K562 (cell line): ENCODE results near the gene HOXD9. TPM values are rescaled to one million over a fixed set of nuclear protein-coding genes. Genes with fewer than 3 reads are reported as not detected.

ENCODE experiments used
- ATAC-seq: fragments of 200-7000 bp; cut with Tn5 transposase; 3 replicates; pipeline ENCODE4 v1.9.1; 2020; ENCODE audit warnings: moderate library complexity
- BruUV-seq: library from RNA; stranded (reverse); fragments of 400-500 nt; replicated peaks from 2 replicates; lab custom pipeline; 2021; lab: Mats Ljungman, UMichigan
- CTCF ChIA-PET: fragments of 300-600 bp; formaldehyde crosslinking; extraction: SDS; loops from one replicate; lab custom pipeline; 2021; ENCODE audit warnings: low intra/inter-chr PET ratio; lab: Yijun Ruan, JAX
- POLR2A ChIA-PET: fragments of 300-600, 350-650 bp; sonication (Branson Sonifier 250); formaldehyde crosslinking; extraction: SDS; loops from one replicate; lab custom pipeline; 2021; ENCODE audit warnings: antibody characterized with exemption, inconsistent platforms; lab: Yijun Ruan, JAX
- DNase-seq, 4 experiments: peaks; one replicate each; pipeline versions ENCODE4 v3.0.0 to v3.0.0-alpha.2; 2011 to 2018; ENCODE audit warnings: low spot score in 3 of 4, mixed read lengths in 3 of 4; ENCODE audit errors: extremely low read depth in 1 of 4
- FAIRE-seq: peaks from 2 replicates; lab custom pipeline; 2011; peaks lifted over from hg19 to GRCh38; lab: Jason Lieb, UNC
- H2AFZ ChIP-seq: 2 replicates; pipeline ENCODE4 v1.6.0; 2011; ENCODE audit warnings: low read depth, low read length, control low read depth, inconsistent platforms
- H3K27ac ChIP-seq: fragments of 200-600 bp; 3 replicates; pipeline ENCODE4 v1.8.0; 2011; ENCODE audit warnings: low read depth, mild to moderate bottlenecking, control low read depth, inconsistent platforms, low read length, moderate library complexity, mixed read lengths; ENCODE audit errors: extremely low read depth
- H3K27me3 ChIP-seq, 2 experiments: fragments of 300-600 bp in 1 of 2; 2 replicates in 1 of 2; 3 replicates in 1 of 2; pipeline versions ENCODE4 v1.6.0 to v1.8.0; 2011; ENCODE audit warnings: inconsistent platforms in 2 of 2, low read length in 2 of 2, mild to moderate bottlenecking in 1 of 2, mixed read lengths in 1 of 2, moderate library complexity in 1 of 2; ENCODE audit not compliant: control insufficient read depth in 2 of 2, insufficient read depth in 2 of 2
- H3K36me3 ChIP-seq: fragments of 300-600 bp; 3 replicates; pipeline ENCODE4 v1.8.0; 2011; ENCODE audit warnings: mild to moderate bottlenecking, low read length, inconsistent platforms; ENCODE audit not compliant: control insufficient read depth, insufficient read depth
- H3K4me1 ChIP-seq, 2 experiments: fragments of 200-600 bp in 1 of 2; replicated peaks in 1 of 2; 2 replicates in 1 of 2; 3 replicates in 1 of 2; pipeline versions ENCODE4 v1.5.1 to v1.8.0; 2011; ENCODE audit warnings: inconsistent platforms in 2 of 2, low read length in 2 of 2, mild to moderate bottlenecking in 1 of 2, mixed read lengths in 1 of 2, moderate library complexity in 1 of 2; ENCODE audit not compliant: control insufficient read depth in 2 of 2, insufficient read depth in 2 of 2
- H3K4me2 ChIP-seq: 2 replicates; pipeline ENCODE4 v1.6.1; 2011; ENCODE audit warnings: low read length, control low read depth, inconsistent platforms, mixed read lengths; ENCODE audit not compliant: insufficient read depth
- H3K4me3 ChIP-seq: fragments of 200-600 bp; sonication (generic), shearing (Covaris generic); 2 replicates; pipeline ENCODE4 v1.5.1; 2016; ENCODE audit warnings: control low read depth, inconsistent platforms
- H3K79me2 ChIP-seq: fragments of 200-600 bp; 3 replicates; pipeline ENCODE4 v1.8.0; 2011; ENCODE audit warnings: low read length, inconsistent platforms; ENCODE audit not compliant: control insufficient read depth, insufficient read depth
- H3K9ac ChIP-seq, 2 experiments: 2 replicates each; pipeline versions ENCODE4 v1.6.0 to v1.6.1; 2011; ENCODE audit warnings: low read depth in 2 of 2, low read length in 2 of 2, control low read depth in 1 of 2, inconsistent platforms in 1 of 2, mild to moderate bottlenecking in 1 of 2, mixed read lengths in 1 of 2; ENCODE audit not compliant: insufficient read depth in 1 of 2
- H3K9me1 ChIP-seq: one replicate; pipeline ENCODE4 v1.6.0; 2011; ENCODE audit warnings: inconsistent platforms, mild to moderate bottlenecking, low read length, moderate library complexity; ENCODE audit not compliant: control insufficient read depth, insufficient read depth
- H3K9me3 ChIP-seq: replicated peaks from 2 replicates; pipeline ENCODE4 v1.5.1; 2011; ENCODE audit warnings: low read depth, low read length, inconsistent platforms; ENCODE audit not compliant: control insufficient read depth, insufficient read depth
- H4K20me1 ChIP-seq: replicated peaks from 2 replicates; pipeline ENCODE4 v1.6.1; 2011; ENCODE audit warnings: low read length, inconsistent platforms, mixed read lengths; ENCODE audit not compliant: control insufficient read depth, insufficient read depth
- BCOR ChIP-seq: fragments of 450-650 bp; IDR thresholded peaks from 2 replicates; pipeline ENCODE4 v1.6.1; 2016
- RBM22 ChIP-seq: fragments of 200-400 bp; formaldehyde crosslinking; IDR thresholded peaks from 2 replicates; pipeline ENCODE4 v1.6.1; 2018; ENCODE audit warnings: low read length, low read depth; ENCODE audit not compliant: poor library complexity, severe bottlenecking
- ZEB2 ChIP-seq: fragments of 450-650 bp; IDR thresholded peaks from 2 replicates; pipeline ENCODE4 v1.6.1; 2016
- WGBS: fragments of 100-300 bp; shearing (Covaris generic); methylation state at CpG from one replicate; pipeline ENCODE4 v1.1.6; 2016; ENCODE audit warnings: low coverage, mixed read lengths; ENCODE audit not compliant: insufficient coverage; ENCODE audit errors: missing lambda C conversion rate; 5-methylcytosine and 5-hydroxymethylcytosine counted together
- in situ Hi-C: fragments of 300-500 bp; cut with MboI; formaldehyde crosslinking; loops from 4 replicates; pipeline ENCODE4 v1.15.0; 2018; ENCODE audit warnings: inconsistent platforms, mixed read lengths
- intact Hi-C: fragments of 100-400 bp; cut with micrococcal nuclease; formaldehyde crosslinking; loops from 2 replicates; pipeline ENCODE4 v1.14.2; 2022
- polyA plus RNA-seq, 8 experiments: library from polyadenylated mRNA; depleted of rRNA in 4 of 8; stranded (reverse) in 5 of 8; unstranded in 3 of 8; fragments of >200 nt; fragmentation: Nextera tagmentation in 2 of 8; fragmentation: Illumina TruSeq in 1 of 8; extraction: Ambion mirVana in 2 of 8; extraction: Trizol in 1 of 8; gene quantifications; 2 replicates each; pipeline versions ENCODE4 v1.2.1 to v1.2.3, GENCODE V29; 2011 to 2014; ENCODE audit warnings: inconsistent platforms in 1 of 8, missing spikeins in 1 of 8
- total RNA-seq, 7 experiments: library from RNA; depleted of rRNA in 6 of 7; stranded (reverse); fragments of >200 nt in 6 of 7; fragmentation: Illumina TruSeq in 2 of 7; extraction: Trizol in 2 of 7; gene quantifications; 2 replicates each; pipeline versions ENCODE4 v1.2.1 to v1.2.3, GENCODE V29; 2011 to 2021; ENCODE audit warnings: low replicate concordance in 1 of 7

Gene HOXD9
- total and polyA plus RNA-seq, 9 of the 15 experiments (the other 6 are each of a cell fraction or from before 2014, with no cell fraction given) = not detected

DNA sequence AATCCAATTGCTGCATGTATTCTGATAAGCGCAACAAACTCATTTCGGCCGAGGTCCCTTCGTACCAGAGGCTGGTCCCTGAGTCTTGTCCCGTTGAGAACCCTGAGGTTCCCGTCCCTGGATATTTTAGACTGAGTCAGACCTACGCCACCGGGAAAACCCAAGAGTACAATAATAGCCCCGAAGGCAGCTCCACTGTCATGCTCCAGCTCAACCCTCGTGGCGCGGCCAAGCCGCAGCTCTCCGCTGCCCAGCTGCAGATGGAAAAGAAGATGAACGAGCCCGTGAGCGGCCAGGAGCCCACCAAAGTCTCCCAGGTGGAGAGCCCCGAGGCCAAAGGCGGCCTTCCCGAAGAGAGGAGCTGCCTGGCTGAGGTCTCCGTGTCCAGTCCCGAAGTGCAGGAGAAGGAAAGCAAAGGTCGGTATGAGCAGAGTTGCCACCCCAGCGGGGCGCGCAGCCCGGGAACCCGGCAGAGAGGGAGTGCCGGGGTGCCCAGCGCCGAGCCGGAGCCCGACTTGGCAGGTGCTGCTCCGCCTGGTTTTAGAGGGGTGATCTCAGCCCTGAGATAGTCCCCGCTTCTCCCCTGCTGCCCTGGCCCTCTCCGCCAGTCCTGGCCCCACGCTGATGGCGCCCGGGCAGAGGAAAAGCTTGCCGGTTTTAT, 5.2 kb upstream of the HOXD9 start:
- in situ Hi-C loops (no loop called here), intact Hi-C loops (no loop called here)
- WGBS = 1% methylated on average over 34 of the region's 40 CpGs
- no TSS peak for BruUV-seq
- Histone ChIP-seq H2AFZ (no peak overlapping the region), H3K4me3 (no peak overlapping the region), H3K27me3 (peaks cover 81 to 83% of the 10 kb centered on the region in 2 experiments), H3K27ac (no peak overlapping the region), H3K4me1 (peaks cover 0 to 25% of the 10 kb centered on the region in 2 experiments; a peak in 1 of 5 replicates), H4K20me1 (no peaks in the 10 kb centered on the region; the same call in 1 of the 2 replicates), H3K9ac (no peak overlapping the region), H3K9me1 (no peaks in the 10 kb centered on the region), H3K4me2 (no peak overlapping the region), H3K79me2 (no peaks in the 10 kb centered on the region), H3K36me3 (no peaks in the 10 kb centered on the region), H3K9me3 (no peaks in the 10 kb centered on the region)
- ChIA-PET CTCF (no interaction called here), POLR2A (interaction anchor here (0.6 kb wide), 1 partner anchor 52 kb away, joined by 3 read pairs; no protein-coding TSS in a partner anchor)
- no peak for ATAC-seq
- TF ChIP-seq BCOR = no peak
- FAIRE-seq = no peak
- no peak for DNase-seq

DNA sequence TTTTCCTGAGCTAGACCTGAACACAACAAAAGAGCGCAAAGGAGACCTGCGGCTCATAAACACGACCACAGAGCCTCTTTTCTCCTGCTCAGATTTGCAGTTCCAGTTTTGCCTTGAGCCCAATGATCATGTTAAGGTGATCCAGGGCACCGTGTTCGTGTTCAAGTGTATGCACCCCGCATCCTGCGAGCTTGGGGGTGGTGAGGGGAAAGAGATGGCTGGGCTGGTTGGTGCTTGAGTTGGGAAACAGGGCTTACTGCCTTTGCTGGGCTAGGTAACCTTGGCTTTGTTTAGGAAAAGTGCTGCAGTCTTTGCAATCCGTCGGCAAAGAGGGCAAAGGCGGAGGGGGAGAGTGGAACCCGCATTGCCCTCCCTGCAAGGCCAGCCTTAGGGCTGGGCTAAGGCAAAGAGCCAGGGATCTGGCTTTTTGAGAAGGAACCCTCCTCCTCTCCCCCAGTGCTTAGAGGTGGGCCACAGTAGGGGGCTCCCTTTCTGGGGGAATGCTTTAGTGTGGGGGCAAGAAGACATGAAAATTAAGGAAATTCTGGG, 4.6 kb upstream of the HOXD9 start:
- BruUV-seq = no TSS peak
- Histone ChIP-seq H3K4me2 (no peak overlapping the region), H2AFZ (no peak overlapping the region), H3K27me3 (peaks cover 81 to 82% of the 10 kb centered on the region in 2 experiments), H3K79me2 (no peaks in the 10 kb centered on the region), H3K4me1 (peaks cover 0 to 26% of the 10 kb centered on the region in 2 experiments; a peak in 1 of 5 replicates), H3K9me3 (no peaks in the 10 kb centered on the region), H3K36me3 (no peaks in the 10 kb centered on the region), H4K20me1 (no peaks in the 10 kb centered on the region; the same call in 1 of the 2 replicates), H3K4me3 (no peak overlapping the region), H3K9me1 (no peaks in the 10 kb centered on the region), H3K9ac (no peak overlapping the region), H3K27ac (no peak overlapping the region)
- FAIRE-seq (no peak), DNase-seq (no peak), ATAC-seq (no peak)
- POLR2A ChIA-PET = interaction anchor here (0.6 kb wide), 1 partner anchor 52 kb away, joined by 3 read pairs; no protein-coding TSS in a partner anchor
- intact Hi-C loops = no loop called here
- WGBS = 3% methylated on average over 11 of the region's 11 CpGs
- CTCF ChIA-PET = no interaction called here
- in situ Hi-C loops = no loop called here
- TF ChIP-seq RBM22 (no peak), ZEB2 (no peak)
